Adrenal gland (tissue), 12 donors: ENCODE results near the gene HECA. TPM values are rescaled to one million over a fixed set of nuclear protein-coding genes. Genes with fewer than 3 reads are reported as not detected.

ENCODE experiments used
- DNase-seq, 7 donors: peaks; one replicate each; pipeline ENCODE4 v3.0.0-alpha.2; 2019 to 2020
- H3K27ac ChIP-seq, 5 donors: fragments of 200-600 bp; sonication (generic) in 4 of 5; 1 replicate in 3 of 5; 2 replicates in 2 of 5; pipeline versions ENCODE4 v1.5.1 to v1.8.0; 2016 to 2020; ENCODE audit warnings: mild to moderate bottlenecking in 1 of 5
- H3K27me3 ChIP-seq: fragments of 200-600 bp; 2 replicates; pipeline ENCODE4 v1.8.0; 2021
- H3K36me3 ChIP-seq, 2 donors: fragments of 200-600 bp; replicated peaks in 1 of 2; 1 replicate in 1 of 2; 2 replicates in 1 of 2; pipeline versions ENCODE4 v1.5.1 to v1.8.0; 2018 to 2022
- H3K4me1 ChIP-seq, 2 donors: fragments of 200-600 bp; replicated peaks in 1 of 2; 1 replicate in 1 of 2; 2 replicates in 1 of 2; pipeline versions ENCODE4 v1.5.1 to v1.8.0; 2018 to 2021
- H3K4me3 ChIP-seq, 4 donors: fragments of 200-600 bp; sonication (generic) in 3 of 4; one replicate each; pipeline ENCODE4 v1.5.1; 2016 to 2018
- H3K9me3 ChIP-seq, 3 donors: fragments of 200-600 bp; sonication (generic) in 1 of 3; replicated peaks in 1 of 3; 1 replicate in 2 of 3; 2 replicates in 1 of 3; pipeline versions ENCODE4 v1.5.1 to v1.8.0; 2016 to 2021
- POLR2A ChIP-seq, 2 donors: fragments of 450-650 bp; IDR thresholded peaks; one replicate each; pipeline ENCODE4 v1.6.1; 2017; ENCODE audit warnings: antibody characterized with exemption in 2 of 2, mild to moderate bottlenecking in 2 of 2, moderate library complexity in 1 of 2
- WGBS, 4 donors: extraction: QIAGEN DNeasy Blood & Tissue Kit in 2 of 4; methylation state at CpG; one replicate each; pipeline versions ENCODE4 v1.1.5 to v1.1.7; 2013 to 2017; 5-methylcytosine and 5-hydroxymethylcytosine counted together
- intact Hi-C, 2 donors: fragments of 100-400 bp; cut with DNase I; formaldehyde crosslinking; loops; one replicate each; pipeline versions ENCODE4 v1.14.1 to v1.15.0; 2022 to 2023
- polyA plus RNA-seq, 3 donors: library from polyadenylated mRNA; stranded (reverse); fragments of 200-250 nt in 2 of 3; fragments of 350-450 nt in 1 of 3; fragmentation: Illumina TruSeq in 1 of 3; extraction: RNeasy Lipid Tissue Mini Kit (QIAGEN cat#74804) in 1 of 3; gene quantifications; one replicate each; pipeline ENCODE4 v1.2.3, GENCODE V29; 2013 to 2014
- total RNA-seq, 9 donors: library from RNA; depleted of rRNA in 4 of 9; stranded (reverse); fragments of >200 nt in 4 of 9; fragments of 120-200 nt in 1 of 9; fragmentation: NEBNext Ultra II Directional in 1 of 9; extraction: Animal tissue kit (Norgen Biotek cat#: 25700) in 1 of 9; gene quantifications; one replicate each; pipeline versions ENCODE4 v1.1.0 to v1.2.4, GENCODE V29; 2013 to 2023
- TF ChIP-seq, protein P1 (sequence below), 6 experiments: fragments of 450-650 bp in 4 of 6; fragments of 200-600 bp in 2 of 6; sonication (generic) in 1 of 6; IDR thresholded peaks; 1 replicate in 5 of 6; 2 replicates in 1 of 6; pipeline versions ENCODE4 v1.5.1 to v1.8.0; 2016 to 2021; ENCODE audit warnings: antibody characterized with exemption in 6 of 6, mild to moderate bottlenecking in 2 of 6, moderate library complexity in 1 of 6
- donor health status: healthy with polysubstance abuse.
- donor health status: Bipolar disorder and iron deficiency.
- donor health status: DM: yes; HTN: yes; CAD: no.
- donor health status: DM: no; HTN: no; CAD: no.
- donor health status: DM: no; HTN: no; CAD: no.
- donor health status: DM: yes; HTN: yes; CAD: no.

Gene HECA
- total and polyA plus RNA-seq, 12 donors, result 6.5 to 30.0 (median 21.0) TPM

DNA sequence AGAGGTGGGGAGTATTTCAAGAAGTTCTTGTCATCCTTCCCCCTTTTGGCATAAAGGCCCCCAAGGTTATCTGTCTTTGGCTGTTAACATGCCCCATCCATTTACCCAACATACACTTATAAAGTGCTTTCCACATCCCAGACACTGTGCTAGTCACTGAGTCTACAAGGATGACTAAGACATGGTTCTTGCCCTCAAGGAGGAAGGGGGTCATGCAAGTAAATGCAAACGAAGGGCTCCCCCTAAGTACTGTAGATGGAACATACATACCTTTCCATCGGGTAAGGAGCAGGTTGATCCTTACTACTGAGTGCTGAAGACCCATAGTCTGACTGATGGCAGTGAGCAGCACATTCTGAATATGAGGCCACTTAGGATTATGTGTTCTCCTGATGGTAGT is 38.3 kb downstream of the HECA start:
- H3K4me3 ChIP-seq, result no peak overlapping the region
- no peak overlapping the region for H3K27ac ChIP-seq
- DNase-seq, result no peak
- peaks cover 0 to 25% of the 10 kb centered on the region in 2 donors for H3K36me3 ChIP-seq
- TF ChIP-seq, protein P1, sequence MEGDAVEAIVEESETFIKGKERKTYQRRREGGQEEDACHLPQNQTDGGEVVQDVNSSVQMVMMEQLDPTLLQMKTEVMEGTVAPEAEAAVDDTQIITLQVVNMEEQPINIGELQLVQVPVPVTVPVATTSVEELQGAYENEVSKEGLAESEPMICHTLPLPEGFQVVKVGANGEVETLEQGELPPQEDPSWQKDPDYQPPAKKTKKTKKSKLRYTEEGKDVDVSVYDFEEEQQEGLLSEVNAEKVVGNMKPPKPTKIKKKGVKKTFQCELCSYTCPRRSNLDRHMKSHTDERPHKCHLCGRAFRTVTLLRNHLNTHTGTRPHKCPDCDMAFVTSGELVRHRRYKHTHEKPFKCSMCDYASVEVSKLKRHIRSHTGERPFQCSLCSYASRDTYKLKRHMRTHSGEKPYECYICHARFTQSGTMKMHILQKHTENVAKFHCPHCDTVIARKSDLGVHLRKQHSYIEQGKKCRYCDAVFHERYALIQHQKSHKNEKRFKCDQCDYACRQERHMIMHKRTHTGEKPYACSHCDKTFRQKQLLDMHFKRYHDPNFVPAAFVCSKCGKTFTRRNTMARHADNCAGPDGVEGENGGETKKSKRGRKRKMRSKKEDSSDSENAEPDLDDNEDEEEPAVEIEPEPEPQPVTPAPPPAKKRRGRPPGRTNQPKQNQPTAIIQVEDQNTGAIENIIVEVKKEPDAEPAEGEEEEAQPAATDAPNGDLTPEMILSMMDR (IDR thresholded peaks at IDR 0.05), result no peak
- TF ChIP-seq POLR2A (IDR thresholded peaks at IDR 0.05), result no peak
- no peaks in the 10 kb centered on the region for H3K9me3 ChIP-seq
- H3K4me1 ChIP-seq, result no peaks in the 10 kb centered on the region
- H3K27me3 ChIP-seq, result no peaks in the 10 kb centered on the region
- 75 to 82% (median 78%) methylated on average over 2 of the region's 2 CpGs for WGBS, 4 donors
- intact Hi-C loops, result no loop called here

DNA sequence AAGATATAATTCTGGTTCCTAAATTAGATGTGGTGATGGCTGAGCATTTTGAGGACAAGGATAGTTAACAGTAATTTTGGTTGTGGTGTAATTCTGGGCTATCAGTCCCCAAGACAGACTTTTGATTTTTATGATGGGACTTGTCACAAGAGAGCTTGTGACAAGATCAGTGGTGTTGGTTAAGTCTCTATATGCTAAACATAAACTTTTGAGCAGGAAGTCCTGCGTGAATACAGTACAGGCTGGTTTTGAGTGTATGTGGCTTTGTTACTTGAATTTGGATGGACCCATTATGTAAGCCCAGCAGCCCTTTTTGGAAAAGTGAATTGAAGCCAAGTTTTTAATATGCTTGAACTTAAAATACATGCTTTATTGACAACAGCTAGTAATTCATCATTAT is 38.9 kb downstream of the HECA start:
- peaks cover 0 to 25% of the 10 kb centered on the region in 2 donors for H3K36me3 ChIP-seq

GRCh38 chr6:139174961-139175360 is 40.1 kb downstream of the HECA start:
- intact Hi-C loops, result no loop called here
- TF ChIP-seq, protein P1 (IDR thresholded peaks at IDR 0.05), result no peak
- no peak for TF ChIP-seq POLR2A (IDR thresholded peaks at IDR 0.05)
- Histone ChIP-seq H3K36me3 (peaks cover 0 to 25% of the 10 kb centered on the region in 2 donors), H3K4me3 (no peak overlapping the region), H3K4me1 (no peaks in the 10 kb centered on the region), H3K27ac (no peak overlapping the region), H3K27me3 (no peaks in the 10 kb centered on the region), H3K9me3 (no peaks in the 10 kb centered on the region)
- DNase-seq, result no peak

More for the DNA sequence above, 38.9 kb downstream of the HECA start:
- intact Hi-C loops, result no loop called here
- no peaks in the 10 kb centered on the region for H3K9me3 ChIP-seq
- H3K4me1 ChIP-seq, result no peaks in the 10 kb centered on the region
- H3K27ac ChIP-seq, result no peak overlapping the region
- WGBS, 4 donors, result 94 to 100% (median 95%) methylated on average over 1 of the region's 1 CpG
- no peak overlapping the region for H3K4me3 ChIP-seq
- no peak for TF ChIP-seq POLR2A (IDR thresholded peaks at IDR 0.05)
- TF ChIP-seq, protein P1 (IDR thresholded peaks at IDR 0.05), result no peak
- no peaks in the 10 kb centered on the region for H3K27me3 ChIP-seq
- DNase-seq, result no peak

- Histone ChIP-seq H3K4me1 (no peaks in the 10 kb centered on the region), H3K4me3 (no peak overlapping the region), H3K27me3 (no peaks in the 10 kb centered on the region), H3K36me3 (peaks cover 0 to 25% of the 10 kb centered on the region in 2 donors), H3K27ac (no peak overlapping the region), H3K9me3 (no peaks in the 10 kb centered on the region)
- TF ChIP-seq, protein P1 (IDR thresholded peaks at IDR 0.05), result no peak
- no peak for TF ChIP-seq POLR2A (IDR thresholded peaks at IDR 0.05)
- WGBS, 4 donors, result 79 to 81% (median 80%) methylated on average over 4 of the region's 4 CpGs
- DNase-seq, result no peak
- intact Hi-C loops, result no loop called here
Observed at GRCh38 chr6:139175389-139175948, 40.6 kb downstream of the HECA start.
